GM19324 (cell line): Measurements from ENCODE around the gene DNASE2B.

ENCODE experiments used
- ATAC-seq: cut with Tn5 transposase; IDR thresholded peaks from one replicate; pipeline ENCODE4 v1.9.1; 2021; ENCODE audit warnings: mild to moderate bottlenecking, moderate library complexity; ENCODE audit not compliant: unreplicated experiment, low FRiP score

The DNASE2B gene

GRCh38 chr1:84410328-84411095 lies 12.2 kb downstream of the DNASE2B start:
- no peak for ATAC-seq

- no peak for ATAC-seq
Observed at GRCh38 chr1:84412316-84412942, 14.1 kb downstream of the DNASE2B start.

GRCh38 chr1:84415396-84415795 lies 17.1 kb downstream of the DNASE2B start:
- ATAC-seq: no peak

DNA sequence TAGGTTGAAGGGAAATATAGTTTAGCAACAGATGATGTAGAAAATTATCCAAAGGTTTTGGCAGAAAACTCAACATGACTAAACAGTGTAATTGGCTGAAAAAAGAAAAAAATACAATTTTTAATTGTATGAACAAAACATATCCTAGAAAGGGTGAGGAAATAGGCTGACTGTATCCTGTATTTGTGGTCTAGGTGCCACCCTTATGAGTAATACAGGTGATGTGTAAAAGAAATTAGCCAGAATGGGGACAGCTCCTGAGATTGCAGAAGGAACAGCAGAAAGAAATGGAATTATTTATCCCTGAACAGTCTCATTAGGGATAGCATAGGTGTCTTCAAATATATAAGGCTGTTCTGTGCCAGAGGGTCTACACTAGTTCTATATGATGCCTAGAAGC lies 24.6 kb downstream of the DNASE2B start:
- ATAC-seq: no peak

- ATAC-seq: no peak
Observed at GRCh38 chr1:84424513-84425149, 26.3 kb downstream of the DNASE2B start.

DNA sequence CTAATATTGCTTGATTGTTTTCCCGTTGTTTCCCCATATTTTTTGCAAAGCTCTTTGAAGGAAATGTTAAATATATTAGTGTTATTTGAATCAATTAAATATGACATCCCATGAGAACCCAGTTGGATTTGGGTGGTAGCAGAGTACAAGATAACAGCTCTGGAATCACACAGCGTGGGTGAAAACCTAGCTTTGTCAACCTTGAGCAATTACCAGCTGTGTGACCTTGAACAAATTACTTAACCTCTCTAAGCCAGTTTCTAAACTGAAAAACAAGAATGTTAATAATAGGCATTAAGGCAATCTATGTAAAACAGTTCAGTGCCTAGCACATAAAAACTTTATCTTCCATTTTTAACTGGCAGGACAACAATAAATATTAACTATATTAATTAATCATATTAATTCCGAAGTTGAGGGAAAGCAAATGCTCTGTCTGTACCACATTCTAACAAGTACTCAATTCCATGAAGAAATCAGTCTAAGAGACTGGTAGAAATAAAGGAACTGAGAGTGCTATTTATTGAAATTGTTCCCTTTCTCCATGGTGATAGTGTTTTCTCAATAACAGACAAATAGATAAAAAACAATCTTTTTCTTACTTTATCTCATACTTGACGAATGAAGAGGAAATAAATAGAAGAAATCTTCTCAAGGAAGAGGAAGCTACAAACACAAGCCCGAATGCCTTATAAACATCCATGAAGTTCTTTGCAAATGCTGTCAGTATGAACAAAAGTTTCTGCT lies 27.0 kb downstream of the DNASE2B start:
- no peak for ATAC-seq

DNA sequence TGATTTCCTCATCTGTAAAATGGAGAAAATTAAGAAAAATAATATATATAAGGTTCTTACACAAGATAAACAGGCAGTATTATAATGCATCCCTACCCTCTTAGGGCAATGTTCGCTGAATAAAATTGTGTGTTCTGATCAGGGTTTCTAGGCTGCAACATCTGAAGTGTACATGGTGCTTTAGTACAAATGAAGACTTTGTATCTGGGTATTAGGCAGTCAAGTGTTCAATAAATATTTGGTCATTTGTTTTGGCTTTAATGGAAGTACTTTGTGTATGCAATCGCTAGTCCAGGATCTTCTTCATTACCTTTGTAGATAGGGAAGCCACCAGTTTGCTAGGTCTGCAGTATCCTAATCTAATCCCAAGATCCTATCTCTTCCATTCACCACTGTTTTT lies 28.1 kb downstream of the DNASE2B start:
- no peak for ATAC-seq

DNA sequence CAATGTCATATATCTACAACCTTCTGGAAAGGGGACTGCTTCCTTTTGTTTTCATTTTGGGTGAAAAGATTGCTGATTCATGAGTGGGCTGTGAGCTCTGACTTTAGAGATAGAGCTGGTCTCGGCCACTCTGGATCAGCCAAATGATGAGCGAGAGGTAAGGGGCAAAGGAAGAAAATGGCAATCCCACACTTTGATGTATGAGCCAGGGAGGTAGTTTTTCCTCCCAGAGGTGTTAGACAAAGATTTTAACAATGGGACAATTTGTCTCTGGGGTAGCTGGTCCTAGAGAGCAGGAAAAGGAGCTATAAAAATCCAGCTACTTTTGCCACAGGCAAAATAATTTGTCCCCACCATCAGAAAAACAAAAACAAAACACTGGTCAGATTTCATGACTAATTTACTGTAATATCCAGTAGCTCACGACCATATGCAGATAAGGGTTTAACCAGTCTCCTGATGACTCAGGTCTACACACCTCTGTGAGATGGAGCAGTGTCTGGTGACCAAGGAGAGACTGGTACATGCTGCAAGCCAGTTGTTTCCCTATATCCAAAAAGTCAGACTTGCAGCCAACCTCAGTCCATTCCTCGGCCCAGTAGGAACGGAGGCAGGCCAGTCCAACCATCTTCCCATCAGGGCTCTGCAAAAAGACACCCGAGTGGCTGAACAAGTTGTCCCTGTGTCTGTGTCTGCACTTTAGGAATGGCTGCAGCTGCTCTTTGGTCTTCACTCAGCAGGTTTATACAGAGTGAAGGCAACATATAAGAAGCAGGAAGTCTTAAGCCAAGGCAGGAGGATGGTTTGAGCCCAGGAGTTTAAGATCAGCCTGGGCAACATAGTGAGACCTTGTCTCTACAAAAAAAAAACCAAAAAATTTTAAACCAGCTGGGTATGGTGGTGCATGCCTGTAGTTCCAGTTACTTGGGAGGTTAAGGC lies 29.2 kb downstream of the DNASE2B start:
- no peak for ATAC-seq

- no peak for ATAC-seq
Observed at GRCh38 chr1:84428235-84428634, 30.0 kb downstream of the DNASE2B start.

- no peak for ATAC-seq
Observed at GRCh38 chr1:84429231-84429630, 30.9 kb downstream of the DNASE2B start.

- no peak for ATAC-seq
Observed at GRCh38 chr1:84430546-84430945, 32.3 kb downstream of the DNASE2B start.

DNA sequence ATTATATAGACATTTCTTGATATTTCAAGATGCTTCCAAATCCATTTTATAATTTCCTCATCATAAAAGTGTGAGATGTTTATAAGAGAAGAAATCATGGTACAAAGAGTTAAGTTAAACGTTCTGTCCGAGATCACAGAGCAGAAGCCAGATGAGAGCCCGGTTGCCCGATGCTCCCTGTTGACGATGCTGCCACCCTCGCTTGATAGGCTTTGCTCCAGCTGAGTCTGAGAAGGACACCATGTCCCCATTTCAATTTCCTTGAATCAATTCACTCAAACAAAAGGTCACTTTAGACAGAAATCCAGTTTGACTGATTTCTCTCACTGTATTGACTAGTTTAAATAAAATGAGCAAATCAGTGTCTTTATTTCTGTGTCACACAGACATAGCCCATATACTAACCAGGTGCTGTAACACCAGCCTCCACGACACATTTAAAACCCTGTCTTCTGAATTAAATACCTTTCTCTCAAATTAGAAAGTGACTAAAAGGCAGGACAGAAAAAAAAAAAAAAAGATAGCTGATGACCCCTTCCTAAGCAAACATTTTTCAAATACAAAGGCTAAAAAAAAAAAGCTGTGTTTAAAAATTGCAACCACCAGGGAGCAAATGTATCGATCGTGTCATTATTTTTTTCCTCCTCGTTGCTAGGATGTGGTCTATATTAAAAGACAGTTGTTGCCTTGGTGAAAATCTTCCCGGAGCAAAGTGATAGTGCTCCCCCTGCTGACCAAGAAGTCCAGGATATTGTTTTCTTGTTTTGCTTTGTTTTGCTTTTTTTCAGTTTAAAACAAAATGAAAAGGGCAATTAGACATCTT lies 35.2 kb downstream of the DNASE2B start:
- no peak for ATAC-seq

DNA sequence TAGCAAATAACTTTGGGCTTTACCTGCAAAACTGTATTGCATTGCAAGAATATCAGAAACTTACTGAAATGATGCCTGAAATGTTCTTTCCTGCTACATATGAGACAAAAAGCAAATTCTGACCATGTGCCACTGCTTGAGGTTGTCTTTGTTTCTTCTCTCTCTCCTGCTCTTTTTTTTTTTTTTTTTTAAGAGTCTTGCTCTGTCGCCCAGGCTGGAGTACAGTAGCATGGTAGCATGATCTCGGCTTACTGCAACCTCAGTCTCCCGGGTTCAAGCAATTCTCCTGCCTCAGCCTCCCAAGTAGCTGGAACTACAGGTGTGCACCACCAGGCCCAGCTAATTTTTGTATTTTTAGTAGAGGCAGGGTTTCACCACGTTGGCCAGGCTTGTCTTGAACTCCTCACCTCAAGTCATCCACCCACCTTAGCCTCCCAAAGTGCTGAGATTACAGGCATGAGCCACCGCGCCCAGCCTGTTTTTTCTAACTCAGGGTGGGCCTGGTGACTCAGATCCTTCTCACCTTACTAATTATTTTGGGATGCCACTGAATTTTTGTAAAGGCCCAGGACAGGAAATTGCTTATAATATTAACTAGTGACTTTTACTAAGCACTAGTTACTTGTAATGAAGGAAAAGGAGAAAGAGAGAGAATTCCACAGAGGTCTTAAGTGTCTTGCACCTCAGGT lies 35.9 kb downstream of the DNASE2B start:
- ATAC-seq: no peak

DNA sequence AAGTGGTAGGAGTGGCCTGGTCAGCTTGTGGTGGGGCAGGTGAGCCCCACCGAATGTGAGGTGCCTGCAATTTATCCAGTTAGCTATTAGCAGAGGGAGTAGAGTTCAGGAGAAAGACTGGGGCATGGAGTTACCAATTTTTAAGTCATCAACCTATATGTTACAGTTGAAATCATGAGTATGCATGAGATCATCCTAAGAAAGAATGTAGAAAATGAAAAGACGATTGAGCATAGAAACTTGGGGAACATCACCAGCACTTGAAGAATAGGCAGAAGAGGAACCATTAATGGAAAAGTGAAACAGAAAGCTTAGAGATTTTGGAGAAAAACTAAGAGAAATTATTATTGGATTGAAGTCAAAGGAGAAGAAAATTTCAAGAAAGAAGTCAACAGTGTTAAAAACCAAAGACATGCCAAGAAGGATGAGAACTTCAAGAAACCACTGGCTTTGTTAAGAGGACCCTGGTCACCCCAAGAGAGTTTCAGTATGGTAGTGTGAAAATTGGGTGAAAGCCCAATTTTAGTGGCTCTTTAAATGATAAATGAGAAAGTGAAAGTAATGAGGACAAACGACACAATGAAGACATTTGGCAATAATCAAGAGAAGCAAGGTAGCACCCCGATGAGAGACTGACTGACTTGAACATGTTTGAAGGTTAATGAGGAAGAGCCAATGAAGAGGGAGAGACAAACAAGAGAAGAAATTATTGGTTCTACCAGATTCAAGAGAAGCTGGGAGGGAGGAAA lies 36.7 kb downstream of the DNASE2B start:
- ATAC-seq: no peak

- no peak for ATAC-seq
Observed at GRCh38 chr1:84436876-84437655, 38.8 kb downstream of the DNASE2B start.

DNA sequence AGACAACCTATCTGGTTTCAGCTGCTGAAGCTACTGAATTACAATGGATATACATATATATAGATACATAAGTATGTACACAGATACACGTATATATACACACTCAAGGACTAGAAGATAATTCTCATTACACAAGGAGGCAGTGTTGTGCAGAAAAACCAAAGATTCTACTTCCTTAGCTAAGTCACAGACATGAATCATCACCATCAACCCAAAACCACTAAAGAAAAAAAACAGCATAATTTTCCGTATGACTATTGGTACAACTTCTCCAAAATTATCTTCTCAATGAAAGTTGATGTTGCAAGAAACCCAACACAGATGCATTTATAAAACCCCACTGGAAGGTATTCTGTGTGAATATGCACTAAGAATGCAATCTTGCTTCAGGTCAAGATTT lies 44.0 kb downstream of the DNASE2B start:
- peak; percentile 67 for ATAC-seq
